Activated CD8-positive, alpha-beta memory T cell treated with anti-CD3 and anti-CD28 coated beads, Interleukin-2, amount 50 U/mL, for 4 hours (primary cell): Measurements from ENCODE around the gene ZNF423.
A peak's percentile ranks its signal among the peaks of the same experiment; 100 is the strongest.

Source experiments
- DNase-seq: peaks from one replicate; pipeline ENCODE4 v3.0.0-alpha.2; 2020

ZNF423 gene

GRCh38 chr16:49463529-49463928 is 392.4 kb downstream of the ZNF423 start:
- DNase-seq: peak; percentile 54

DNA sequence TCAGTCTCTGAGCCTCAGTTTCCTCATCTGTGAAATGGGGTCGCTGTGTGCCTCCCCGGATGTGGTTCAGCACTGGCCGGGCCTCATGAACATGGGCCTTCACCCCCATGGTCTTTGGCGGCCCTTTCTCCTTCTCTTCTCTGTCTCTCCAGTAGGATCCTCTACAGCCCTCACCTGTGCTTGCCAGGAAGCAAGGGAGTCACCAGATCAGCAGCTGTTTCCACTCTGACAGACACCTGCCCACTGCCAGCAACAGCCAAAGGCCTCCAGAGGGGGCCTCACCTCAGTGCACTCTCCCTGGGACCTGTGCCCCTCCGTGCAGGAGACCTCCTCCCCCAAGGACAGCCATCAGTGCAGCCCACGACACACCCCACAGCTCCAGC is 392.9 kb downstream of the ZNF423 start:
- DNase-seq: no peak

- DNase-seq: no peak
These were observed 393.4 kb downstream of the ZNF423 start for GRCh38 chr16:49462362-49462988.

- no peak for DNase-seq
These were observed 394.4 kb downstream of the ZNF423 start for GRCh38 chr16:49461517-49461951.

- no peak for DNase-seq
These were observed 395.0 kb downstream of the ZNF423 start for GRCh38 chr16:49460786-49461470.

DNA sequence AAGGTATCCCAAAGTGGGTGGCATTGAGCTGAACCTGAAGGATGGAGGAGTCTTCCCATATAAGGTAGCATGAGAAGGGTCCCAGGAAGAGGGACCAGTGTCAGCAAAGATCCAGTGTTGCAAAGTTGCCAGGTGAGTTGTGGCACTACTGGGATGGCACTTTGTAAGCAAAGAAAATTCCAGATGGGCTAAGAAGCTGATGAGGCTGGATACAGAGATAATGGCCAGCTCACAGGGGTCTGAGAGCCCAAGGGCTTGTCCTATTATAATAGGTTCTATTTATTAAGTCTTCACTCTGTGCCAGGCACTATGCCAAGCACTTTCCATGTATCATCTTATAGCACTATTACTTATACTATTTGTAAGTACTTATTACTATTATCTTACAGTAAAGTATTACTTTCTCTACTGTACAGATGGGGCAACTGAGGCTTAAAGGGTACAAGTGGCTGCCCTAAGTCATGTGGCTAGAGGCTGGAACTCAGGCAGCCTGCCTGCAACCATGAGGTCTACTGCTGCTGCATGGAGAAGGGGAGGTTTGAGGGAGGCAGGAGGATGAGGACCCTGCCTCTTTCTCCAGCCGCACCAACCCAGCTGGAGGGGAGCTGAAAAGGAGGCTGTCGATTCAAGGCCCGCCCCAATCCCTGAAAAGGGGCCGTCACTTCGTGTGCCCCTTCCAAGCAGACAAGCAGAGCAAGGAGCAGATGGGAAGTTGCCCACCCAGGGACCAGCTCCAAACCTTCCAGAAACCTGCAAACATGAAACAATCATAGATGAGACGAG is 395.8 kb downstream of the ZNF423 start:
- no peak for DNase-seq

DNA sequence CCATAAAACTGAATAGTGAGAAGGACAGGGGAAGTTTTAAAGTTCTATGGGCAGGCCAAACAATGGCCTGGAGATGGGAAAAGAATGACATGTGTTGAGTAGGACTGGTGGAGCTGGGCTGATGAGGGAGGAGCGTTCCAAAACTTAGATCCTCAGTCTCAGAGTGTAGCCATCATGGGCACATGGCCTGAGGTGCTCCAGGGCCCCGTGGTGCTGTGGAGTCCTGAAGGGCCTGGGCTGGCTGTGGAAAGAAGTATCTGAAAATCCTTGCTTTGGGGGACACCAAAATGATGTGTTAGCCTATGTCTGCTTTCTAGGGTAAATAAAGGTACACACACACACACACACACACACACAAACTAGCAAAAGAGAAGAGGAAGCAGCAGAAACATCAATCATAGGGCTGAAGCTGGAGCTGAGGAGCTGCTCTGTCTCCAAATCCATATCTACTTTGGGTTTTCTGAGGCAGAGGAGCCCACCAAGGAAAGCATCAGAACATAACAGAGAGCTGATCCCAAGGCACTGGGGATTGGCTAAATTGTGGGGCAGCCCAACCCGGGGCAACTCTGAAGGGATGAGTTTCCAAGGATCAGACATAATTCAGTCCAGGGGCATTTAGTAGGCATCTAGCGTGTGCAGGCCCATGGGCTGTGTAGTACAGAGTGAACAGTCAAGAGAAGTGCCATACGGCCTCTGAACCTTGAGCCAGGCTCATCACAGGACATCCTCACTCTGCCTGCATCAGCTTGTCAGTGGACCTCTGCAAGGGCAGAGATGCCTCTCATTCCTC is 397.1 kb downstream of the ZNF423 start:
- DNase-seq: no peak

DNA sequence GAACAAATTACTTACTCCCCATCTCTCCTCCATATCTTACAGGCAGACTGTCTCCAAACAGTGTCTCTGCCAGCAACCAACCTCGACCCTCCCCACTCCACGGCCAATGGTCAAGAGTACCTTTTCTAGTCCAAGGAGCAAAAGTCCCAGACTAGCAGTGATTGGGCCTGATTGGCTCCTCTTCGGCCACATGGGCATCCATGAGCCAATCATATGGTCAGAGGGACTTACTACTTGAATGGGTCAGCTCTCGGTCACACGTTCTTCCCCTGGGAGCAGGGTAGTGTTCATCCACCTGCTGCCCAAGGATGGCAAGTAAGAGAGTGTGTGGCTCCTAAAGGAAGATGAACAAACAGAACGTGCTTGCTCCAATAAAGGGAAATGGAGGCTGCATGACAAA is 397.7 kb downstream of the ZNF423 start:
- DNase-seq: no peak

GRCh38 chr16:49457196-49457595 is 398.7 kb downstream of the ZNF423 start:
- DNase-seq: no peak

GRCh38 chr16:49456763-49457162 is 399.1 kb downstream of the ZNF423 start:
- DNase-seq: no peak

GRCh38 chr16:49455991-49456745 is 399.7 kb downstream of the ZNF423 start:
- no peak for DNase-seq

DNA sequence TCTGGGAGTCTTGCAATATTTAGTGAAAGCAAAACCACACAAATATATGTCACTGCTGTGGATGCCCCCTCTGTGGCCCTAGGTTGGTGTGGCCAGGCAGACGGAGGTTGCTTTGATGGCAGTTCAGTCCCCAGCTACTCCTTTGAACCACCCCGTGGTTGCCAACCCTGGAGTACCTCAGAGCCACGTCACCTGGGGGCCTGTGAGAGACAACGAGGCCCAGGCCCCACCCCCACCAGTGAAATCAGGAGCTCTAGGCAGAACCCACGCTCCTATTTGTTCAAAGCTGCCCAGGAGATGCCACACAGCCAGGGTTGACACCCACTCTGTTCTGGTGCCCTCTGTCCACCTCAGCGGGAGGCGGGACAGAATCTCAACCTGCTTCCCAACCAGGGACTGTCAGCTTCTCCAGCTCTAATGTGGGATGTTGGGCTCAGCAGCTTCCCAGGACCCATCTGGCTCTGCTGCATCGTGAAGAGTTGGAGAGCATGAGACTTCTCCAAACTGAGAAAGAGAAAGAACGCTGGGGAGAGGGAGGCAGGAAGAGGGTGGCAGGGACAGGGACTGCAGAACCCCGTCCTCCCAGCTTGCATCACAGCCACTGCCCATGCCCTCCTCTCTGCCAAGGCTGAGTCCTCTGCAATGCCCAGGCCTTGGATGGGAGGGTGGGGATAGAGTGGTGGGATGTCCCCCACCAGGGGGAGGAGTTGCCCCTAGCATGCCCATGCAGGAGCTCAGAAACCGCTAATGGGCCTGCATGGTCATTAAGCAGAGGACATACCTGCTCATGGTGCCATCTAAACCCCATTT is 400.5 kb downstream of the ZNF423 start:
- DNase-seq: no peak

GRCh38 chr16:49454426-49455180 is 401.3 kb downstream of the ZNF423 start:
- DNase-seq: no peak

- no peak for DNase-seq
These were observed 401.9 kb downstream of the ZNF423 start for GRCh38 chr16:49453983-49454382.

- DNase-seq: no peak
These were observed 402.9 kb downstream of the ZNF423 start for GRCh38 chr16:49453021-49453420.

GRCh38 chr16:49452578-49452977 is 403.3 kb downstream of the ZNF423 start:
- DNase-seq: no peak

- DNase-seq: no peak
These were observed 403.8 kb downstream of the ZNF423 start for GRCh38 chr16:49452108-49452507.

DNA sequence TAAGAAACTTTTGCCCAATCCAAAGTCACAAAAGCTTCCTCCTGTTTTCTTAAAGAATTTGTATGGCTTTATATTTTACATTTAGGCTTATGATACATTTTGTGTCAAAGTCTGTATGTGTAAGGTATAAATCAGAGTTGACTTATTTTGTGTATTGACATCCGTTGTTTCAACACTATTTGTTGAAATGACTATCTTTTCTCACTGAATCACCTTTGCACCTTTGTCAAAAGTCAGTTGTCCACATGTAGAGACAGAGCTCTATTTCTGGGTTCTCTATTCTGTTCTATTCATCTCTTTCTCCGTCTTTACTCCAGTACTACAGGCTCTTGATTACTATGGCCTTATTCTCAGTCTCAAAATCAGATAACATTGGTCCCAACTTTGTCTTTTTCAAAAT is 409.1 kb downstream of the ZNF423 start:
- DNase-seq: no peak

DNA sequence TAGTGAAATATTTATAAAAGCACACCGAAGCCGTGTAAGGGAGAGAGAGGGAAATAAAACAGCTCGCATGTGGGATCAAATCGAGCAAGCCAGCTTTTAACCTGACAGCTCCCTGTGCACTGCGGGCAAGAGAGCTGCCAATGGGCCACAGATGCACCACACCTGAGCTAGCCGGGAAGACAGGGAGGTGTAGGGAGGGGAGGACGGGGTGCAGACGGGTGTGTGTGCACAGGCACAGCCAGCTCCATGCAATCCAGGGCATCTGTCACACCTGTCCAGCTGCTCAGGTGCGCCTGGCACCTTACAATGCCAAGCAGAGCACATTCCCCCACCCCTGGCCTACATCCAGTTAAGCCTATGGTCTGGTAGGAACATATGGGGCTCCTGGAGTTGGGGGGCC is 412.3 kb downstream of the ZNF423 start:
- no peak for DNase-seq

DNA sequence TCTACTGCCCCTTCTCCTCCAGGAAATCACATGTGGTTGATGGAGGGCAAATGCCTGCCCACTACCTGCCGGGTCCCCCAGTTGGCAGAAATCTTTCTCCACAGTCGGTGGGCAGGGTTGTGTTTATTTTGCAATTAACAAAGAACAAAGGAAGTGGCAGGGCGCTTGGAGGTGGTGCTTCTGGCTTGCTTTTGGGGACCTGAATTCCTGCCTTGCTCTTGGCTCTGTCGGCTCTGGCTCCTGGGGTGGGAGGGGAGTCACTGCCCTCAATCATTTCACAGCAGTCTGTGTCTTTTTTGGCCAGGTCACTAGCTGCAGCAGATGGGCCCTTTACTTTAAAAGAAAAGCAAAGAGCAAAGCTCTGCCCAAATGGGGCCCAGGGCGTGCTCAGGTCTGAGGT is 413.1 kb downstream of the ZNF423 start:
- DNase-seq: no peak

GRCh38 chr16:49441366-49441780 is 414.5 kb downstream of the ZNF423 start:
- DNase-seq: peak; percentile 58
